Subcutaneous abdominal adipose tissue (tissue), 5 donors: Measurements from ENCODE around the gene CENPA.
A peak's percentile ranks its signal among the peaks of the same experiment; 100 is the strongest.

Experiments
- H3K27ac ChIP-seq: one replicate; pipeline ENCODE4 v1.7.0; 2013; ENCODE audit warnings: low read depth, mild to moderate bottlenecking, inconsistent platforms, low read length, moderate library complexity
- H3K27me3 ChIP-seq, 5 donors: one replicate each; pipeline ENCODE4 v1.7.0; 2013; ENCODE audit warnings: low read length in 5 of 5, inconsistent platforms in 1 of 5; ENCODE audit not compliant: control insufficient read depth in 5 of 5, insufficient read depth in 4 of 5
- H3K36me3 ChIP-seq, 5 donors: one replicate each; pipeline ENCODE4 v1.7.0; 2013; ENCODE audit warnings: low read length in 5 of 5; ENCODE audit not compliant: control insufficient read depth in 5 of 5, insufficient read depth in 5 of 5
- H3K4me1 ChIP-seq, 5 donors: one replicate each; pipeline ENCODE4 v1.7.0; 2013; ENCODE audit warnings: low read length in 5 of 5, mild to moderate bottlenecking in 3 of 5, moderate library complexity in 1 of 5; ENCODE audit not compliant: control insufficient read depth in 5 of 5, insufficient read depth in 5 of 5
- H3K4me3 ChIP-seq, 5 donors: one replicate each; pipeline ENCODE4 v1.7.0; 2013; ENCODE audit warnings: low read length in 5 of 5, low read depth in 1 of 5
- H3K9ac ChIP-seq, 5 donors: one replicate each; pipeline ENCODE4 v1.7.0; 2013; ENCODE audit warnings: low read length in 5 of 5, mild to moderate bottlenecking in 4 of 5, moderate library complexity in 3 of 5
- H3K9me3 ChIP-seq, 5 donors: one replicate each; pipeline ENCODE4 v1.7.0; 2013; ENCODE audit warnings: low read length in 5 of 5; ENCODE audit not compliant: control insufficient read depth in 5 of 5
- donor health status: healthy.
- donor health status: healthy.
- donor health status: healthy.
- donor health status: healthy.
- donor health status: healthy.

CENPA gene

GRCh38 chr2:26785431-26786206 is at the start of gene CENPA:
Gene CENPA (plus strand): TSS chr2:26786056. CDS start chr2:26786197, 141 bp downstream.
- Histone ChIP-seq H3K4me1 (peaks cover 0 to 21% (median 18%) of the 10 kb centered on the region in 5 donors), H3K36me3 (peaks cover 0 to 9% (median 4%) of the 10 kb centered on the region in 5 donors), H3K27me3 (peaks cover 0 to 4% (median 3%) of the 10 kb centered on the region in 5 donors), H3K4me3 (peak within 1 kb of the TSS; percentile 59 to 85 (median 72)), H3K9me3 (peaks cover 0 to 2% (median 0%) of the 10 kb centered on the region in 5 donors), H3K9ac (peak within 1 kb of the TSS; percentile 22 to 68 (median 48)), H3K27ac (no peak within 1 kb of the TSS)

GRCh38 chr2:26737221-26737620 is 48.6 kb upstream of the CENPA start:
- H3K27ac ChIP-seq: peak overlapping the region; percentile 57
- H3K9me3 ChIP-seq: no peaks in the 10 kb centered on the region
- no peak overlapping the region for H3K4me3 ChIP-seq
- H3K36me3 ChIP-seq: no peaks in the 10 kb centered on the region
- H3K27me3 ChIP-seq: no peaks in the 10 kb centered on the region
- peaks cover 8 to 34% (median 16%) of the 10 kb centered on the region in 5 donors for H3K4me1 ChIP-seq
- no peak overlapping the region for H3K9ac ChIP-seq

- H3K4me1 ChIP-seq: peaks cover 8 to 35% (median 16%) of the 10 kb centered on the region in 5 donors
- no peaks in the 10 kb centered on the region for H3K36me3 ChIP-seq
- H3K27ac ChIP-seq: no peak overlapping the region
- H3K9me3 ChIP-seq: no peaks in the 10 kb centered on the region
- no peak overlapping the region for H3K9ac ChIP-seq
- no peak overlapping the region for H3K4me3 ChIP-seq
- H3K27me3 ChIP-seq: no peaks in the 10 kb centered on the region
Measured at GRCh38 chr2:26738481-26738880, 47.4 kb upstream of the CENPA start.

- Histone ChIP-seq H3K36me3 (no peaks in the 10 kb centered on the region), H3K4me1 (peaks cover 8 to 44% (median 16%) of the 10 kb centered on the region in 5 donors), H3K9ac (no peak overlapping the region), H3K4me3 (no peak overlapping the region), H3K27ac (no peak overlapping the region), H3K27me3 (no peaks in the 10 kb centered on the region), H3K9me3 (no peaks in the 10 kb centered on the region)
Measured at GRCh38 chr2:26739514-26739913, 46.3 kb upstream of the CENPA start.

- H3K27ac ChIP-seq: no peak overlapping the region
- no peaks in the 10 kb centered on the region for H3K9me3 ChIP-seq
- no peaks in the 10 kb centered on the region for H3K27me3 ChIP-seq
- peaks cover 8 to 40% (median 16%) of the 10 kb centered on the region in 5 donors for H3K4me1 ChIP-seq
- H3K36me3 ChIP-seq: no peaks in the 10 kb centered on the region
- no peak overlapping the region for H3K9ac ChIP-seq
- no peak overlapping the region for H3K4me3 ChIP-seq
Measured at GRCh38 chr2:26740346-26740745, 45.5 kb upstream of the CENPA start.

GRCh38 chr2:26740890-26741302 is 45.0 kb upstream of the CENPA start:
- no peaks in the 10 kb centered on the region for H3K9me3 ChIP-seq
- H3K27me3 ChIP-seq: no peaks in the 10 kb centered on the region
- H3K4me1 ChIP-seq: peaks cover 6 to 37% (median 14%) of the 10 kb centered on the region in 5 donors
- H3K4me3 ChIP-seq: no peak overlapping the region
- H3K9ac ChIP-seq: peak overlapping the region in 1 of 5 donors; percentile 15
- no peaks in the 10 kb centered on the region for H3K36me3 ChIP-seq
- no peak overlapping the region for H3K27ac ChIP-seq

GRCh38 chr2:26742048-26742770 is 43.6 kb upstream of the CENPA start:
- no peaks in the 10 kb centered on the region for H3K36me3 ChIP-seq
- no peaks in the 10 kb centered on the region for H3K27me3 ChIP-seq
- H3K4me3 ChIP-seq: no peak overlapping the region
- H3K9ac ChIP-seq: no peak overlapping the region
- no peak overlapping the region for H3K27ac ChIP-seq
- H3K9me3 ChIP-seq: no peaks in the 10 kb centered on the region
- peaks cover 0 to 26% (median 9%) of the 10 kb centered on the region in 5 donors for H3K4me1 ChIP-seq

GRCh38 chr2:26743852-26744251 is 42.0 kb upstream of the CENPA start:
- H3K27ac ChIP-seq: no peak overlapping the region
- H3K27me3 ChIP-seq: no peaks in the 10 kb centered on the region
- peaks cover 0 to 21% (median 9%) of the 10 kb centered on the region in 5 donors for H3K4me1 ChIP-seq
- no peak overlapping the region for H3K9ac ChIP-seq
- no peaks in the 10 kb centered on the region for H3K9me3 ChIP-seq
- no peak overlapping the region for H3K4me3 ChIP-seq
- no peaks in the 10 kb centered on the region for H3K36me3 ChIP-seq

GRCh38 chr2:26744953-26745352 is 40.9 kb upstream of the CENPA start:
- Histone ChIP-seq H3K4me3 (no peak overlapping the region), H3K27ac (no peak overlapping the region), H3K4me1 (peaks cover 0 to 21% (median 9%) of the 10 kb centered on the region in 5 donors), H3K36me3 (no peaks in the 10 kb centered on the region), H3K27me3 (no peaks in the 10 kb centered on the region), H3K9ac (no peak overlapping the region), H3K9me3 (no peaks in the 10 kb centered on the region)
